HCT116 (cell line): Measurements from ENCODE around the gene MMP17. TPM values are rescaled to one million over a fixed set of nuclear protein-coding genes. Genes with fewer than 3 reads are reported as not detected.

Experiments
- ATAC-seq: fragments of 200-7000 bp; cut with Tn5 transposase; 2 replicates; pipeline ENCODE4 v1.9.1; 2020; ENCODE audit warnings: mild to moderate bottlenecking, moderate library complexity
- BruUV-seq: library from RNA; stranded (reverse); fragments of 400-500 nt; replicated peaks from 2 replicates; lab custom pipeline; 2021; lab: Mats Ljungman, UMichigan
- CTCF ChIA-PET: fragments of 300-600 bp; sonication (Branson Sonifier 250); formaldehyde crosslinking; loops from one replicate; lab custom pipeline; 2021; ENCODE audit warnings: antibody characterized with exemption; lab: Charles Lee
- POLR2A ChIA-PET: fragments of 300-600, 350-600 bp; sonication (Branson Sonifier 250); formaldehyde crosslinking; loops from one replicate; lab custom pipeline; 2021; ENCODE audit warnings: antibody characterized with exemption; lab: Charles Lee
- RAD21 ChIA-PET, 2 experiments: fragments of 300-600 bp; sonication (Branson Sonifier 250); formaldehyde crosslinking; loops; one replicate each; lab custom pipeline; 2023; ENCODE audit warnings: low total read pairs in 2 of 2; ENCODE audit not compliant: uncharacterized antibody in 2 of 2, unreplicated experiment in 2 of 2, low non-redundant PET in 1 of 2; lab: Charles Lee
- DNase-seq: peaks from one replicate; pipeline ENCODE4 v3.0.0-alpha.2; 2010; ENCODE audit warnings: low read depth, low spot score
- H2AFZ ChIP-seq: fragments of 200-600 bp; shearing (Covaris generic), sonication (generic); 2 replicates; pipeline ENCODE4 v1.6.1; 2017; ENCODE audit warnings: low read depth, mixed run types, mixed read lengths, antibody characterized with exemption, low read length; ENCODE audit not compliant: poor library complexity, severe bottlenecking
- H3K27ac ChIP-seq: 2 replicates; pipeline ENCODE4 v1.5.1; 2012; ENCODE audit warnings: low read depth, low read length
- H3K27me3 ChIP-seq: fragments of 200-600 bp; sonication (generic); 2 replicates; pipeline ENCODE4 v1.6.1; 2016; ENCODE audit warnings: mixed run types, low read length, mixed read lengths; ENCODE audit not compliant: insufficient read depth
- H3K36me3 ChIP-seq, 2 experiments: fragments of 200-500 bp in 1 of 2; fragments of 200-600 bp in 1 of 2; sonication (Bioruptor generic) in 1 of 2; sonication (generic) in 1 of 2; 2 replicates each; pipeline versions ENCODE4 v1.5.1 to v1.6.1; 2014 to 2016; ENCODE audit warnings: low read length in 2 of 2, inconsistent platforms in 1 of 2, mixed read lengths in 1 of 2, mixed run types in 1 of 2; ENCODE audit not compliant: insufficient read depth in 2 of 2, control insufficient read depth in 1 of 2
- H3K4me1 ChIP-seq, 2 experiments: fragments of 200-600 bp in 1 of 2; sonication (generic) in 1 of 2; 2 replicates each; pipeline versions ENCODE4 v1.5.1 to v1.6.1; 2012 to 2017; ENCODE audit warnings: low read length in 2 of 2, inconsistent platforms in 1 of 2, mild to moderate bottlenecking in 1 of 2, mixed read lengths in 1 of 2, mixed run types in 1 of 2, moderate library complexity in 1 of 2; ENCODE audit not compliant: insufficient read depth in 2 of 2, control insufficient read depth in 1 of 2
- H3K4me2 ChIP-seq: fragments of 200-600 bp; sonication (generic); 2 replicates; pipeline ENCODE4 v1.6.1; 2017; ENCODE audit warnings: mixed run types, low read length, mixed read lengths
- H3K4me3 ChIP-seq, 2 experiments: fragments of 200-600 bp in 1 of 2; sonication (generic) in 1 of 2; replicated peaks in 1 of 2; 2 replicates each; pipeline ENCODE4 v1.5.1; 2011 to 2016; ENCODE audit warnings: low read length in 2 of 2, control low read depth in 1 of 2, low read depth in 1 of 2, mild to moderate bottlenecking in 1 of 2, mixed read lengths in 1 of 2, mixed run types in 1 of 2
- H3K79me2 ChIP-seq: fragments of 200-600 bp; sonication (generic); 2 replicates; pipeline ENCODE4 v1.6.1; 2017; ENCODE audit warnings: mild to moderate bottlenecking, mixed run types, low read length, moderate library complexity, mixed read lengths; ENCODE audit not compliant: insufficient read depth
- H3K9ac ChIP-seq: fragments of 200-600 bp; sonication (generic); 2 replicates; pipeline ENCODE4 v1.6.1; 2016; ENCODE audit warnings: low read length, mixed read lengths
- H3K9me2 ChIP-seq: fragments of 200-600 bp; sonication (generic), shearing (Covaris generic); 2 replicates; pipeline ENCODE4 v1.6.1; 2017; ENCODE audit warnings: mixed run types, mild to moderate bottlenecking, moderate library complexity; ENCODE audit not compliant: insufficient read depth
- H3K9me3 ChIP-seq, 2 experiments: fragments of 200-500 bp in 1 of 2; fragments of 200-600 bp in 1 of 2; sonication (Bioruptor generic) in 1 of 2; sonication (generic) in 1 of 2; 2 replicates each; pipeline ENCODE4 v1.6.1; 2014 to 2017; ENCODE audit warnings: low read length in 2 of 2, mixed read lengths in 2 of 2, inconsistent platforms in 1 of 2, low read depth in 1 of 2, mild to moderate bottlenecking in 1 of 2, mixed run types in 1 of 2, moderate library complexity in 1 of 2; ENCODE audit not compliant: control insufficient read depth in 1 of 2, insufficient read depth in 1 of 2
- H4K20me1 ChIP-seq: fragments of 200-600 bp; sonication (generic), shearing (Covaris generic); 2 replicates; pipeline ENCODE4 v1.6.1; 2017; ENCODE audit warnings: mixed run types, mild to moderate bottlenecking, moderate library complexity; ENCODE audit not compliant: insufficient read depth
- ATF3 ChIP-seq: IDR thresholded peaks from 2 replicates; pipeline ENCODE4 v1.6.1; 2012
- CBX3 ChIP-seq: IDR thresholded peaks from 2 replicates; pipeline ENCODE4 v1.6.1; 2012; ENCODE audit warnings: low read depth
- ELF1 ChIP-seq: IDR thresholded peaks from 2 replicates; pipeline ENCODE4 v1.6.1; 2012; ENCODE audit warnings: low read depth, borderline replicate concordance
- FOSL1 ChIP-seq: IDR thresholded peaks from 2 replicates; pipeline ENCODE4 v1.6.1; 2012; ENCODE audit warnings: low read depth
- JUND ChIP-seq: IDR thresholded peaks from 2 replicates; pipeline ENCODE4 v1.6.1; 2012
- MAX ChIP-seq: IDR thresholded peaks from 2 replicates; pipeline ENCODE4 v1.6.1; 2012
- POLR2A ChIP-seq: IDR thresholded peaks from 2 replicates; pipeline ENCODE4 v1.7.0; 2011; ENCODE audit warnings: borderline replicate concordance; ENCODE audit not compliant: insufficient read depth, insufficient read length; ENCODE audit errors: extremely low read depth
- RAD21 ChIP-seq: IDR thresholded peaks from 2 replicates; pipeline ENCODE4 v1.6.1; 2012; ENCODE audit warnings: low read depth, mild to moderate bottlenecking
- REST ChIP-seq: IDR thresholded peaks from 2 replicates; pipeline ENCODE4 v1.6.1; 2012; ENCODE audit warnings: low read depth
- SP1 ChIP-seq: IDR thresholded peaks from 2 replicates; pipeline ENCODE4 v1.6.1; 2012; ENCODE audit warnings: low read depth
- SRF ChIP-seq: IDR thresholded peaks from 2 replicates; pipeline ENCODE4 v1.6.1; 2012; ENCODE audit warnings: low read depth
- TCF7L2 ChIP-seq: IDR thresholded peaks from 2 replicates; pipeline ENCODE4 v1.7.0; 2011; ENCODE audit warnings: borderline replicate concordance, inconsistent platforms; ENCODE audit not compliant: insufficient read depth, insufficient read length; ENCODE audit errors: extremely low read depth
- ZBTB33 ChIP-seq: IDR thresholded peaks from 2 replicates; pipeline ENCODE4 v1.6.1; 2011; ENCODE audit warnings: mild to moderate bottlenecking, low read length, moderate library complexity; ENCODE audit not compliant: insufficient replicate concordance; ENCODE audit errors: extremely low read depth
- ZNF274 ChIP-seq: fragments of 200-500 bp; sonication (Bioruptor generic); IDR thresholded peaks from 2 replicates; pipeline ENCODE4 v1.6.1; 2014; ENCODE audit warnings: mild to moderate bottlenecking, low read depth, low read length, inconsistent platforms
- intact Hi-C: fragments of 100-400 bp; cut with micrococcal nuclease; formaldehyde crosslinking; loops from 2 replicates; pipeline ENCODE4 v1.10.0; 2022
- total RNA-seq: library from RNA; stranded (reverse); gene quantifications from one replicate; pipeline ENCODE4 v1.2.1, GENCODE V29; 2021; ENCODE audit not compliant: unreplicated experiment

Gene MMP17
- total RNA-seq, 1 experiment from 2014 or later, result 14.3 TPM

GRCh38 chr12:131832321-131833231 is 4.4 kb downstream of the MMP17 start:
- ChIA-PET CTCF (no interaction called here), POLR2A (no interaction called here), RAD21 (no interaction called here)
- Histone ChIP-seq H3K27me3 (no peaks in the 10 kb centered on the region), H3K79me2 (peaks cover 5% of the 10 kb centered on the region; the same call in 1 of the 2 replicates), H3K4me2 (no peak overlapping the region), H4K20me1 (no peaks in the 10 kb centered on the region), H2AFZ (no peak overlapping the region), H3K36me3 (no peaks in the 10 kb centered on the region), H3K27ac (no peak overlapping the region), H3K4me1 (peaks cover 12 to 26% of the 10 kb centered on the region in 2 experiments; a peak in 3 of 4 replicates), H3K9me2 (no peaks in the 10 kb centered on the region), H3K9me3 (no peaks in the 10 kb centered on the region), H3K4me3 (no peak overlapping the region), H3K9ac (no peak overlapping the region)
- intact Hi-C loops, result loop anchor here (5.0 kb wide), 1 partner anchor 380 kb away; no protein-coding TSS in a partner anchor
- BruUV-seq, result no TSS peak
- no peak for DNase-seq
- TF ChIP-seq REST, result no peak
- no peak for TF ChIP-seq TCF7L2
- no peak for TF ChIP-seq JUND
- TF ChIP-seq POLR2A, result no peak
- TF ChIP-seq ZNF274, result no peak
- no peak for TF ChIP-seq CBX3
- no peak for TF ChIP-seq MAX
- no peak for TF ChIP-seq FOSL1
- no peak for TF ChIP-seq ELF1
- no peak for TF ChIP-seq RAD21
- TF ChIP-seq ZBTB33, result no peak
- TF ChIP-seq SRF, result no peak
- TF ChIP-seq SP1, result no peak
- TF ChIP-seq ATF3, result no peak
- ATAC-seq, result no peak
